IMR-90 (cell line): ENCODE results near the gene MTMR6. TPM values are rescaled to one million over a fixed set of nuclear protein-coding genes. Genes with fewer than 3 reads are reported as not detected.

ENCODE experiments used
- ATAC-seq: fragments of 200-7000 bp; cut with Tn5 transposase; 2 replicates; pipeline ENCODE4 v1.9.1; 2020; ENCODE audit warnings: low read depth, mild to moderate bottlenecking, moderate library complexity
- BruUV-seq: library from RNA; stranded (reverse); fragments of 400-500 nt; replicated peaks from 2 replicates; lab custom pipeline; 2021; lab: Mats Ljungman, UMichigan
- CTCF ChIA-PET: fragments of 300-600 bp; formaldehyde crosslinking; extraction: SDS; loops from one replicate; lab custom pipeline; 2021; ENCODE audit warnings: antibody characterized with exemption; lab: Yijun Ruan, JAX
- POLR2A ChIA-PET: fragments of 300-600 bp; sonication (Branson Sonifier 250); formaldehyde crosslinking; loops from one replicate; lab custom pipeline; 2022; ENCODE audit warnings: antibody characterized with exemption; ENCODE audit not compliant: unreplicated experiment; lab: Charles Lee
- DNase-seq: peaks from one replicate; pipeline ENCODE4 v3.0.0; 2013
- H2AFZ ChIP-seq: replicated peaks from 2 replicates; pipeline ENCODE3; 2013; ENCODE audit warnings: low read length, mild to moderate bottlenecking; ENCODE audit not compliant: poor library complexity
- H2AK5ac ChIP-seq: 2 replicates; pipeline ENCODE4 v1.6.1; 2013; ENCODE audit warnings: low read depth, low read length, inconsistent platforms
- H2AK9ac ChIP-seq: replicated peaks from 2 replicates; pipeline ENCODE3; 2013; ENCODE audit warnings: mild to moderate bottlenecking, low read depth, low read length, moderate library complexity; ENCODE audit not compliant: poor library complexity
- H2BK120ac ChIP-seq: 2 replicates; pipeline ENCODE4 v1.6.1; 2013; ENCODE audit warnings: low read depth, low read length, inconsistent platforms
- H2BK15ac ChIP-seq: 3 replicates; pipeline ENCODE4 v1.6.1; 2013; ENCODE audit warnings: low read depth, low read length, inconsistent platforms
- H2BK20ac ChIP-seq: 2 replicates; pipeline ENCODE4 v1.6.1; 2013; ENCODE audit warnings: low read depth, mild to moderate bottlenecking, inconsistent platforms, low read length, moderate library complexity
- H2BK5ac ChIP-seq: 2 replicates; pipeline ENCODE4 v1.6.1; 2013; ENCODE audit warnings: mild to moderate bottlenecking, low read depth, low read length, inconsistent platforms; ENCODE audit not compliant: poor library complexity, severe bottlenecking
- H3K14ac ChIP-seq: replicated peaks from 2 replicates; pipeline ENCODE4 v1.6.1; 2013; ENCODE audit warnings: low read depth, low read length, inconsistent platforms
- H3K18ac ChIP-seq: 2 replicates; pipeline ENCODE4 v1.6.1; 2013; ENCODE audit warnings: low read depth, low read length, control low read depth
- H3K23ac ChIP-seq: 2 replicates; pipeline ENCODE4 v1.6.1; 2013; ENCODE audit warnings: low read depth, low read length, inconsistent platforms
- H3K27ac ChIP-seq: 2 replicates; pipeline ENCODE4 v1.5.1; 2013; ENCODE audit warnings: mild to moderate bottlenecking, control low read depth, low read length; ENCODE audit not compliant: insufficient read depth
- H3K27me3 ChIP-seq: 2 replicates; pipeline ENCODE4 v1.6.1; 2013; ENCODE audit warnings: low read length; ENCODE audit not compliant: control insufficient read depth, insufficient read depth
- H3K36me3 ChIP-seq: 2 replicates; pipeline ENCODE4 v1.6.1; 2013; ENCODE audit warnings: low read length, mixed read lengths; ENCODE audit not compliant: control insufficient read depth, insufficient read depth
- H3K4ac ChIP-seq: 2 replicates; pipeline ENCODE4 v1.6.1; 2013; ENCODE audit warnings: low read depth, low read length, inconsistent platforms
- H3K4me1 ChIP-seq: 2 replicates; pipeline ENCODE4 v1.6.1; 2013; ENCODE audit warnings: low read length, mixed read lengths; ENCODE audit not compliant: control insufficient read depth, insufficient read depth
- H3K4me2 ChIP-seq: 2 replicates; pipeline ENCODE4 v1.6.1; 2013; ENCODE audit warnings: low read depth, mild to moderate bottlenecking, control low read depth, low read length, moderate library complexity
- H3K4me3 ChIP-seq: 2 replicates; pipeline ENCODE4 v1.5.1; 2013; ENCODE audit warnings: low read depth, mild to moderate bottlenecking, control low read depth, low read length, moderate library complexity; ENCODE audit not compliant: insufficient read depth
- H3K56ac ChIP-seq: 2 replicates; pipeline ENCODE4 v1.6.1; 2013; ENCODE audit warnings: low read length, inconsistent platforms; ENCODE audit not compliant: insufficient read depth; ENCODE audit errors: extremely low read depth
- H3K79me1 ChIP-seq, 2 experiments: 2 replicates each; pipeline ENCODE4 v1.6.1; 2013; ENCODE audit warnings: low read length in 2 of 2, inconsistent platforms in 1 of 2, low read depth in 1 of 2
- H3K9ac ChIP-seq: 2 replicates; pipeline ENCODE4 v1.6.1; 2013; ENCODE audit warnings: low read depth, low read length, control low read depth
- H3K9me1 ChIP-seq: 2 replicates; pipeline ENCODE4 v1.6.1; 2013; ENCODE audit warnings: low read length, inconsistent platforms; ENCODE audit not compliant: insufficient read depth
- H3K9me3 ChIP-seq: 2 replicates; pipeline ENCODE4 v1.6.1; 2013; ENCODE audit warnings: low read length; ENCODE audit not compliant: control insufficient read depth, insufficient read depth
- H4K20me1 ChIP-seq: 2 replicates; pipeline ENCODE4 v1.6.1; 2013; ENCODE audit warnings: low read length, inconsistent platforms; ENCODE audit not compliant: insufficient read depth
- H4K5ac ChIP-seq: 2 replicates; pipeline ENCODE4 v1.6.1; 2013; ENCODE audit warnings: mild to moderate bottlenecking, low read depth, low read length, control low read depth
- H4K8ac ChIP-seq, 2 experiments: 2 replicates each; pipeline ENCODE4 v1.6.1; 2013; ENCODE audit warnings: low read depth in 2 of 2, low read length in 2 of 2, control low read depth in 1 of 2, inconsistent platforms in 1 of 2
- H4K91ac ChIP-seq: 2 replicates; pipeline ENCODE4 v1.6.1; 2013; ENCODE audit warnings: low read depth, low read length, inconsistent platforms; ENCODE audit not compliant: insufficient read depth
- BHLHE40 ChIP-seq: fragments of 150-350 bp; IDR thresholded peaks from 2 replicates; pipeline ENCODE4 v1.6.1; 2016; ENCODE audit warnings: mild to moderate bottlenecking, low read depth, low read length
- CHD1 ChIP-seq: IDR thresholded peaks from 2 replicates; pipeline ENCODE4 v1.6.1; 2012; ENCODE audit warnings: low read depth, low read length, improper control_type of control experiment
- RCOR1 ChIP-seq: IDR thresholded peaks from 2 replicates; pipeline ENCODE4 v1.6.1; 2012; ENCODE audit warnings: mild to moderate bottlenecking, low read length, improper control_type of control experiment; ENCODE audit not compliant: insufficient replicate concordance
- RFX5 ChIP-seq: IDR thresholded peaks from 2 replicates; pipeline ENCODE4 v1.8.0; 2012; ENCODE audit warnings: low read depth, mild to moderate bottlenecking, low read length, moderate library complexity
- WGBS, 2 experiments: methylation state at CpG; one replicate each; pipeline versions ENCODE4 v1.1.5 to v1.1.7; 2013; ENCODE audit warnings: missing lambda C conversion rate in 2 of 2; ENCODE audit not compliant: insufficient read length in 1 of 2; ENCODE audit errors: extremely low coverage in 2 of 2; 5-methylcytosine and 5-hydroxymethylcytosine counted together
- dilution Hi-C: fragments of 300-500 bp; cut with HindIII; formaldehyde crosslinking; loops from one replicate; pipeline ENCODE4 v1.14.3; 2018; ENCODE audit warnings: low sequenced_read_pairs; ENCODE audit not compliant: unreplicated experiment
- in situ Hi-C: fragments of 300-500 bp; cut with MboI; formaldehyde crosslinking; loops from 3 replicates; pipeline ENCODE4 v1.14.3; 2019; ENCODE audit warnings: low sequenced_read_pairs, inconsistent platforms, mixed read lengths
- intact Hi-C: fragments of 100-400 bp; cut with micrococcal nuclease; formaldehyde crosslinking; loops from 2 replicates; pipeline ENCODE4 v1.10.0; 2022
- polyA plus RNA-seq, 3 experiments: library from polyadenylated mRNA; depleted of rRNA; stranded (reverse); fragments of >200 nt; gene quantifications; 2 replicates each; pipeline ENCODE4 v1.2.3, GENCODE V29; 2012; ENCODE audit warnings: low replicate concordance in 1 of 3
- total RNA-seq: library from RNA; depleted of rRNA; stranded (reverse); fragments of >200 nt; gene quantifications from 2 replicates; pipeline ENCODE4 v1.2.3, GENCODE V29; 2012
- TF ChIP-seq, protein P1 (sequence below): conservative IDR thresholded peaks from 2 replicates; pipeline ENCODE4 v1.5.1; 2012; ENCODE audit warnings: mild to moderate bottlenecking, low read depth, low read length, improper control_type of control experiment
- TF ChIP-seq, protein P2 (sequence below): fragments of 150-350 bp; IDR thresholded peaks from 2 replicates; pipeline ENCODE4 v1.6.1; 2016; ENCODE audit warnings: low read depth, mild to moderate bottlenecking, low read length, moderate library complexity, borderline replicate concordance

Gene MTMR6
- total and polyA plus RNA-seq, 2 of the 4 experiments (the other 2 are of a cell fraction): 9.4 to 21.7 TPM

DNA sequence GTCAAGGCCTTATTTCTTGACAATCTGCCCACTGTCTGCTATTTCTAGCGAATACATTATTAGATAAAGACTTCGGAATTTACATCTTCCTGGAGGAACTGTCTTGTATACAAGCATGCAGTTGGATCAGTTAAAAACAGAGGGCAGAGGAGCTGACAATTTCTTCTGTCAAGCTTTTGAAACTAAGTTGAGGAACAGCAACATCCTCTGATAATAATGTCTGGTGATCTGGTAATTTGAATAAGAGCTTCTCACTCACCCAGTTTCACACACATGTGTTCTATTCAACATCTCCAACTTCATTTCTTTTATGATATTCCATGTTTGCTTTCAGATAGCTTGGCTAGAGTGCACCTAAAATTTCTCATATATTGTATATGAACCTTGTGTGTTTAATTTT, 50.2 kb downstream of the MTMR6 start:
- Histone ChIP-seq H3K23ac (no peak overlapping the region), H3K9me1 (no peaks in the 10 kb centered on the region), H4K20me1 (no peaks in the 10 kb centered on the region), H2AK5ac (no peak overlapping the region), H3K14ac (no peak overlapping the region), H3K79me1 (no peaks in the 10 kb centered on the region), H3K56ac (no peak overlapping the region), H2BK15ac (no peak overlapping the region), H3K36me3 (no peaks in the 10 kb centered on the region), H3K9me3 (no peaks in the 10 kb centered on the region), H3K9ac (no peak overlapping the region), H2BK5ac (no peak overlapping the region), H2AK9ac (no peak overlapping the region), H2BK120ac (no peak overlapping the region), H3K27ac (no peak overlapping the region), H3K4me1 (no peaks in the 10 kb centered on the region), H3K4ac (no peak overlapping the region), H2AFZ (no peak overlapping the region), H3K4me2 (no peak overlapping the region), H3K4me3 (no peak overlapping the region), H3K27me3 (no peaks in the 10 kb centered on the region), H4K5ac (no peak overlapping the region), H2BK20ac (no peak overlapping the region), H3K18ac (no peak overlapping the region), H4K8ac (no peak overlapping the region), H4K91ac (no peak overlapping the region)
- in situ Hi-C loops: loop anchor here (10.0 kb wide), 1 partner anchor 138 kb away; the partner anchor contains the start of gene ATP8A2
- POLR2A ChIA-PET: no interaction called here
- WGBS, 2 experiments: no CpG with 5 or more reads among the region's 2 CpGs
- dilution Hi-C loops: no loop called here
- no peak for DNase-seq
- intact Hi-C loops: no loop called here
- CTCF ChIA-PET: interaction anchor here (0.7 kb wide), 1 partner anchor 162 kb away, joined by 3 read pairs; no protein-coding TSS in a partner anchor
- ATAC-seq: no peak
- TF ChIP-seq RFX5 (no peak), BHLHE40 (no peak), CHD1 (no peak), RCOR1 (no peak)
- TF ChIP-seq, protein P1, sequence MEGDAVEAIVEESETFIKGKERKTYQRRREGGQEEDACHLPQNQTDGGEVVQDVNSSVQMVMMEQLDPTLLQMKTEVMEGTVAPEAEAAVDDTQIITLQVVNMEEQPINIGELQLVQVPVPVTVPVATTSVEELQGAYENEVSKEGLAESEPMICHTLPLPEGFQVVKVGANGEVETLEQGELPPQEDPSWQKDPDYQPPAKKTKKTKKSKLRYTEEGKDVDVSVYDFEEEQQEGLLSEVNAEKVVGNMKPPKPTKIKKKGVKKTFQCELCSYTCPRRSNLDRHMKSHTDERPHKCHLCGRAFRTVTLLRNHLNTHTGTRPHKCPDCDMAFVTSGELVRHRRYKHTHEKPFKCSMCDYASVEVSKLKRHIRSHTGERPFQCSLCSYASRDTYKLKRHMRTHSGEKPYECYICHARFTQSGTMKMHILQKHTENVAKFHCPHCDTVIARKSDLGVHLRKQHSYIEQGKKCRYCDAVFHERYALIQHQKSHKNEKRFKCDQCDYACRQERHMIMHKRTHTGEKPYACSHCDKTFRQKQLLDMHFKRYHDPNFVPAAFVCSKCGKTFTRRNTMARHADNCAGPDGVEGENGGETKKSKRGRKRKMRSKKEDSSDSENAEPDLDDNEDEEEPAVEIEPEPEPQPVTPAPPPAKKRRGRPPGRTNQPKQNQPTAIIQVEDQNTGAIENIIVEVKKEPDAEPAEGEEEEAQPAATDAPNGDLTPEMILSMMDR: no peak
- TF ChIP-seq, protein P2, sequence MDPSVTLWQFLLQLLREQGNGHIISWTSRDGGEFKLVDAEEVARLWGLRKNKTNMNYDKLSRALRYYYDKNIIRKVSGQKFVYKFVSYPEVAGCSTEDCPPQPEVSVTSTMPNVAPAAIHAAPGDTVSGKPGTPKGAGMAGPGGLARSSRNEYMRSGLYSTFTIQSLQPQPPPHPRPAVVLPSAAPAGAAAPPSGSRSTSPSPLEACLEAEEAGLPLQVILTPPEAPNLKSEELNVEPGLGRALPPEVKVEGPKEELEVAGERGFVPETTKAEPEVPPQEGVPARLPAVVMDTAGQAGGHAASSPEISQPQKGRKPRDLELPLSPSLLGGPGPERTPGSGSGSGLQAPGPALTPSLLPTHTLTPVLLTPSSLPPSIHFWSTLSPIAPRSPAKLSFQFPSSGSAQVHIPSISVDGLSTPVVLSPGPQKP: no peak
- no TSS peak for BruUV-seq
